GM18526 (cell line): ENCODE results near the gene KLF13.

Experiments
- POLR2A ChIP-seq: IDR thresholded peaks from 3 replicates; pipeline ENCODE4 v1.6.1; 2011; ENCODE audit not compliant: insufficient read length; ENCODE audit errors: extremely low read depth

The KLF13 gene

DNA sequence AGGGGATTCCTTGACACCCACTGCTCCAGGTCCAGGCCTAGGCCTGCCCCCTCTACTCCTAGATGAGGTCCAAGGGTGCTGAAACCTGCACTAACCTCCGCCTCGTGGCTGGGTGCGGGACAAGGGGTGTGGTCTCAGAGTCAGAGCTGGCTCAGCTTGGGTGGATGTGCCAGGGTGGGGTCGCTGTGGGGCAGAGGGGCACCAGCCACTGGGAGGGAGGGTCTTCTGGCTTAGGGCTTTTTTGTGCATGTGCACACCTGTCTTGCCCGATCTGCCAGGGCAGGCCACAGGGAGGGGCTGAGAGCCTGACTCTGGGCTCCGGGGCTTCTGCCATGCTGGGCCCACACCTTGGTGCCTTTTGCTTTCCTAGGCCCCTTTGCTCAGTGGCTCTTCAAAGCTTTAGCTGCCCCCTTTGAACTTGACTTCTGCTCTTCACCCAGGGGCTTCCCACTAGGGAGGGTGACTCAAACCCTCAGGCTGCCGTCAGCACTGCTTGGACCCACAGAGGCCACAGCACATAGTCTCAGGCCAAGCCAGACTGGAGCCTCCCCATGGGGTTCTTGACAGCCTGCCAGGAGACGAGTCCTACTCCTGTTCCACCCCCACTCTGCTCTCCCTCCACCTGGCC, 73.0 kb downstream of the KLF13 start:
- TF ChIP-seq POLR2A: no peak

DNA sequence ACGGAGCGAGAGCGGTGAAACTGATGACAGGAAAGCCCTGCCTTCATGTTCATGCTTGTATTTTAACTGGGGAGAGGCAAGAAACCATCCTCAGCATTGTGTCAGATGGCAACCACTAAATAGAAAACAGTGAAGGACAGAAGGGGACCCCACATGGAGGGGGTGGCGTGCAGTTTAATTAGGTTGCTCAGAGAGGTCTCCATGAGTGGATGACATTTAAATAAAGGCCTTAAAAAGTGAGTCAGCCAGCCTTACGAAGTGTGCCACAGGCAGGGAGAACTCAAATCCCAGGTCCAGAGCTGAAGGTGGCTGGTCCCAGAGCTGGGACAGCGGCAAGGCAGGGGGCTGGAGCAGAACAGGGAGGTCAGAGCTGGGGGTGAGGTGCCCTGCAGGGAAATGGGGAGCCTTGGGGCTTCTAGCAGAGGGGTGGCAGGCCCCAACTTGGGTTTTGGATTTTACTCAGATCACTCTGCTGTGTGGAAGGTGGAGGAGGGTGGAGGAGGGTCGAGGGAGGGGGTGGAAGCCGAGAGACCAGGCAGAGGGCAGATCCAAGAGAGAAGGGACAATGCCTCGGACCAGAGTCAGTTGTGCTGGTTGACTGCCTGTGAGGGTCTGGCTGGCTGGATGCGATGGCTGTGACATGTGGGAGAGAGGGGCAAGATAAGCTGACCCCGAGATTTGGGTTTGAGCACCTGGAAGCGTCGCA, 73.7 kb downstream of the KLF13 start:
- TF ChIP-seq POLR2A: no peak

DNA sequence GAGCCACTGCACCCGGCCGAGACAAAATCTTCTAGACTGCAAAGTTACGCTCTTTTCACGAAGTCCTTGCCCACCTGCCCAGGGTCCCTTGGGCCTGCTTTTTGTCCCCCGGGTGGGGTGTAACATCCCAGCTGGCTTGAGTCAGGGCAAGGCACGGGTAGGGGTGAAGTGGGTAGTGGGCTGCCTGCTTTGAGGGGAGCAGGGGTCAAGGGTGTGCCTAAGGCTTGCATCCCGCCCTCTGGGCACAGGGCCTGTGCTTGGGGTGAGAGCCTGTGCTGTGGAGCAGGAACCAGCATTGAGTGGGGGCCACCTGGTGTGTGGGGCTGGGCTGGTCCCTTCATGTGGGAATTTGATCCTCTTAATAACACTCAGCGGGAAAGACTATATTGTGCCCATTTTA, 74.6 kb downstream of the KLF13 start:
- no peak for TF ChIP-seq POLR2A

DNA sequence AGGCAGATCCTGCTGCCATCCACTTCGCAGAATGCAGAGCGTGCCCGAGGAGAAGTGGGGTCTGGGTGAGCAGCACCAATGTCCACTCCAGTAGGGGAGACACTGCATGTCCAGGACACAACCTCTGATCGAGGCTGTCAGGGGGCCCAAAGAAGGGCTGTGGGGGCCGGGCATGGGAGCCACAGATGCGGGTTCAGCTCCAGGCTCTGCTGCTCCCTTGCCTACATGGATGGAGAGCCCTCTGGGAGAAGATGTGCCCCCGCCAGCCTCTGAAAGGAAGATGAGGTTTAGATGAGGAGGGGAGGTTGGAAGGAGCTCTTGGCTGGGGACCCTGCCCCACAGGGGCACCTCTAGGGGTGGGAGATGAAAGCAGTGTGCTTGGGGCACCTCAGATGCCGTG, 75.4 kb downstream of the KLF13 start:
- no peak for TF ChIP-seq POLR2A

DNA sequence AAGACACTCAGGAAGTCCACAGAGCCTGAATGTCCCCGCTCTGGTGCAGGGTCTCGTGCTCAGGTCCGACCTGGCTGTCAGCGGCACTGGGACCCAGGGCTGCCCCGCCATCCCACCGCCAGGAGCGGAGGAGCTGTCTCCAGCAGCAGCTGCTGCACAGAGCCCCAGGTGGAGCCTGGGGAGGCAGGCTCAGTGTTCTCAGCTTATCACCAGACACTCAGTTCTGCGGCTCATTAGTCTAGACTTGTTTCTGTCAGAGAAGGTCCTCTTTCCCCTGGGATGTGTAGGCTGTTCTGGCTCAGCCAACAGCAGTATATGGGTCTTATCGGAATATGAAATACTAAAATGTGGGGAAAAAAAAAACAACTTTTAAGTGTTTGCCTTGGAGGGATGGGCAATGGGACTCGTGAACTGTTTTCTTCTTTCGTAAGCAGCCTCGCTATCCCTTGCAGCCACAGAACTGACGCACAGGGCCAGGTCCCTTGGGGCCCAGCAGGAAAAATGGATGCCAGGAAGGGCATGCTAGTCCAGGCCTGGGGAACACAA, 75.9 kb downstream of the KLF13 start:
- no peak for TF ChIP-seq POLR2A

DNA sequence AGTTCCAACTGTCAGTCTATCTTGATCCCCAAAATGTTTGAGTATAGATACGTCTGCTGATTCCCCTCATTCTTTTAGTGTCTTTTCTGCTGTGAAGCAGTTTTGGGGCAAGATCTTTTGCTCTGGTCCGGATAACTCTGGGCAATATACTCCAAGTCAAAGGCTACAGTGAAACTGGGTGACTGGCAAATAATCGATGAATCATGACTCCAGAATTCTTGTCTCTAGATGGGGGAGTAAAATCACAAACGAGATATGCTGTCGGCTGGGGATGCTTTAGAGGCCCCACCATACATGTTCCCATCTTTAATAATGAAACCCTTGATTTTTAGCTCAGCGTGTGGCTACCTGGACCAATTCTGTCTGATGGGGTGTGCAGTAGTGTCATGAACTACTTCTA, 76.5 kb downstream of the KLF13 start:
- TF ChIP-seq POLR2A: no peak

DNA sequence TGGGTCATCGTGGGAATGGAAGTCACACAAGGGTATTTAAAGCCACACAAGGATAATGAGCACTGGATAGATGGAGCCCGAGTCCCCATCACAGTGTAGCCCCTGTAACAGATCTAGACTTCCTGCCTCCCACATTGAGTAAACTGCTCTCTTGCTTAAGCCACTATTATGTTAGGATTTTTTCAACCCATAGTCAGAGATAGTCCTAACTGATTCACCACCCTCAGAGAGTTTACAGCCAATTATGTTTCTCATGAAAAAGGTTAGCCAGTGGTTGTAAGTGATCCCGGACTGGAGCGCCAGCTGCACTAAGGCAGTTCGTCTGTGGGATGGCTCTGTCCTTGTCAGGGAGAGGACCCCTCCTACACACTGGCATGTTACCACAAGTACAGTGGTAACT, 77.0 kb downstream of the KLF13 start:
- no peak for TF ChIP-seq POLR2A

DNA sequence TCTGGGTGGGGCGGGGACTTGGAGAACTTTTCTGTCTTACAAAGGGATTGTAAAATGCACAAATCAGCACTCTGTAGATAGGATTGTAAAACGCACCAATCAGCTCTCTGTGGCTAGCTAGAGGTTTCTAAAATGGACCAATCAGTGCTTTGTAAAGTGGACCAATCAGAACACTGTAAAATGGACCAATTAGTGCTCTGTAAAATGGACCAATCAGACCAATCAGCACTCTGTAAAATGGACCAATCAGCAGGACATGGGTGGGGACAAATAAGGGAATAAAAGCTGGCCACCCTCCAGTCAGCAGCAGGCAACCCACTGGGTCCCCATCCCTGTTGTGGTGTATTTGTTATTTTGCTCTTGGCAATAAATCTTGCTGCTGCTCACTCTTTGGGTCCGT, 77.7 kb downstream of the KLF13 start:
- no peak for TF ChIP-seq POLR2A

DNA sequence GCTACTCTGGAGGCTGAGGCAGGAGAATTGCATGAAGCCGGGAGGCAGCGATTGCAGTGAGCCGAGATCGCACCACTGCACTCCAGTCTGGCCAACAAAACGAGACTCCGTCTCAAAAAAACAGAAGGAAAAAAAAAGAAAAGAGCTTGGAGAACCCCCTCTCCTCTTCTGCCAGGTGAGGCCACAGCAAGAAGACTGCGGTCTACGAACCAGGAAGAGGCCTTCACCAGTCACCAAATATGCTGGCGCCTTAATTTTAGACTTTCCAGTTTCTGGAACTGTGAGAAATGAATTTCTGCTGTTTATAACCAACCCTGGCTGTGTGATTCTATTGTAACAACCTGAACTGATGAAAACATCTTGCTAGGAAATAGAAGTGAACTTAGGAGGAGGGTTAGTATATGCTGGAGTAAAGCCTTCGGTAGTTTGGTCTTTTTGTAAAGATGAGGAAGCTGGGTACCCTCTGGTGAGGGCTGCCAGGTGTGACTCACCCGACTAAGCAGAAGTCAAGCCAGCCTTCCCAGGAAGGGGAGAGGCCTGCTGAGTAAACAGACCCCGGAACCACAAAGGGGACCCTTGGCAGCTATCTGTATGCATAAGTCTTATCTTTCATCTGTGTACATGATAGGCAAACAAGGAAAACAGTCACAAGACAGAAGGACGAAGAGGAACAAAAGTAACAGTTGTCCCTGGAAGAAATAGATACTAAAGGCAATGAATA, 78.7 kb downstream of the KLF13 start:
- TF ChIP-seq POLR2A: no peak

DNA sequence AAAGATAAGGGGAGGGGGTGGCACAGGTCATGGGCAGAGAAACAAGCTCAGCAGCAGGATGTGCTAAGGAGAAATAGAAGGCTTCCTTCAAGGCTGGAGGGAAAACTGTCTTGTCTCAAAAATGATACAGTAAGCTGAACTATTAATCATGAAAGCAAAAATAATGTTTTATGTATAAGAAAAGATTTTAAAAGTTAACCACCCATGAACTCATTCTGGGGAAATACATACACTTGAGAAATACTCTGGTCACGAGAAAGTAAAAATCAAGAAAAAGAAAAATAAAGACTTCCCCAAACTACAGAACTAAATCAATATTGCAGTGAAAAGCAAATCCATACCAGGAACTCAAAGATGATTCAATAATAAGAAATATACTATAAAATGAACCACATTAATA, 80.7 kb downstream of the KLF13 start:
- no peak for TF ChIP-seq POLR2A

DNA sequence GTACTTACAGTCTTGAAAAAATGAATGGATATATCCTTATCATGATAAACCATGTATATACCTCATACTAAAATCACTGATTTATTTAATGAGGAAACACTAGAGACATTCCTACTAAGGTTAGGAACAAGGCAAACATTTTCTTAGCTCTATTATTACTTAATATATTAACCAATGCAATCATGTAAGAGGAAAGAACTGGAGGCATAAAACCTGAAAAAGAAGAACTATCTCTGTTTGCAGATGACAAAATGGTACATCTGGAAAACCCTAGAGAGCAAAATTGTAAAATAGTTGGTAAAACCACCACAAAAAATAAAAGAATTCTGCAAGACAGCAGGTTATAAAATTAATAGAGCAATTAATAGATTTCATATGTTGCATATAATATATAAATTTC, 81.2 kb downstream of the KLF13 start:
- no peak for TF ChIP-seq POLR2A

DNA sequence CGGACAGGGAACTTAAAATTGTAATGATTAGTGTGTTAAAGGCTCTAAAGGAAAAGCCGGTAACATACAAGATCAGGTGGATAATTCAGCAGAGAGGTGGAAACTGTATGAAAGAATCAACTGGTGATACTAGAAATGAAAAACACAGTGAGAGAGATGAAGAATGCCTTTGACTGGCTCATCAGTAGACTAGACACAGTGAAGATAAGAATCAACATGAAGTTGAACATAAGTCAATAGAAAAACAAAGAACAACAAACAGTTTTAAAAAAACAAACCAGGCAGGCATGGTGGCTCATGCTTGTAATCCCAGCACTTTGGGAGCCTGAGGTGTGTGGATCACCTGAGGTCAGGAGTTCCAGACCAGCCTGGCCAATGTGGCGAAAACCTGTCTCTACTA, 82.1 kb downstream of the KLF13 start:
- TF ChIP-seq POLR2A: no peak

DNA sequence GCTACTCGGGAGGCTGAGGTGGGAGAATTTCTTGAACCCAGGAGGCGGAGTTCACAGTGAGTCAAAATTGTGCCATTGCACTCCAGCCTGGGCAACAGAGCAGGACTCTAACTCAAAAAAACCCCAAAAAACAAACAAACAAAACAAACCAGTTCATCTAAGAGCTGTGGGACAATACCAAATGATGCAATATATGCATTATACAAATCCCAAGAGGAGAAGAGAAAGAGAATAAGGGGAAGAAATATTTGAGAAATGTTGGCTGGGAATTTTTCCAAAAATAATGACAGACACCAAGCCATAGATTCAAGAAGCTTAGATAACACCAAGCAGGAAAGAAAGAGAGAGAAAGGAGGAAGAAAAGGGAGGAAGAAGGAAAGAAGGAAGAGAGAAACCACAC, 82.5 kb downstream of the KLF13 start:
- no peak for TF ChIP-seq POLR2A

DNA sequence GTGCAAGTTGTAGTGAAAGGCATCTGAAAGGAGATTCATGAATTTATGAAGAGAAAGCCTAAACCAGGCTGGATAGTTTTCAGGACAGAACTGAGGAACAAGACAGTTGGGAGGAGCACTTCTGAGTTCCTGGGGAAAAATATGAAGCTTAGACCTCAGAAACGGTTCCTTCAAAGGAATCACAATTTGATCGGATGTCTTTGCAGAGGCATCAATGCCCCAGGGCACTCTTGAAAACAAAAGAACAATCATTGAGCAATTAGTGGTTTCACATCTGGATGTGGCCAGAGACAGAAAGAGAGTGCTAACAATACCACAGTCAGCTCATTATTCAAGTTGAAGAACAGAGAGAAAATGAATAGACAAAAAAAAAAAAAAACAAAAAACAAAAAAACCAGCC, 86.2 kb downstream of the KLF13 start:
- no peak for TF ChIP-seq POLR2A

DNA sequence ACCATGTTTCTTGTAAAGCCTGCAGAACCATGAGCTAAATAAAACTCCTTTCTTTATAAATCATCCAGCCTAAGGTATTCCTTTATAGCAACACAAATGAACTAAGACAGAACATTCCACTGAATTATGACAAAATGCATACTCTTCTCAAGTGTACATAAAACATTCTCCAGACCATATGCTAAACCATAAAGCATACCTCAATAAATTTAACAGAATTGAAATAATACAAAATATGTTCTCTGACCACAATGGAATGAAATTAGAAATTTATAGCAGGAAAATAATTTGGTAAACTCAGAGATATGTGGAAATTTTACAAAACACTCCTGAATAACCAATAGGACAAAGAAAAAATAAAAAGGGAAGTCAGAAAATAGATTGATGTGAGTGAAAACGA, 88.6 kb downstream of the KLF13 start:
- no peak for TF ChIP-seq POLR2A

DNA sequence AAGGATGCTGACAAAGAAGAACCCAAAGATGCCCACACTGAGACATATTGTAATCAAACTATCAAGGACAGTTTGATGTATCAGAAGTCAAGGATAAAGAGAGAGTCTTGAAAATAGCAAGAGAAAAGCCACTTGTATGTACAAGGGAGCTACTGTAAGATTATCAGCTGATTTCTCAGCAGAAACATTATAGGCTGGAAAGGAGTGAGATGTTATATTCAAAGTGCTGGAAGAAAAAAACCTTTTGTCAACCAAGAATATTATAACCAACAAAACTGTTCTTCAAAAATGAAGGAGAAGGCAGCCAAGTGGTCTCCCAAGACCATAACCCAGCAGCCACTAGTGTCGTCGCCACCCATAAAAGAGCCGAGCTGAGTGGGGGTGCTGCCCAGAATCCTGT, 93.2 kb downstream of the KLF13 start:
- no peak for TF ChIP-seq POLR2A
